Naive thymus-derived CD4-positive, alpha-beta T cell (primary cell): ENCODE measurements around the gene FAM136A. TPM values are rescaled to one million over a fixed set of nuclear protein-coding genes. Genes with fewer than 3 reads are reported as not detected.
A peak's percentile ranks its signal among the peaks of the same experiment; 100 is the strongest.

ENCODE experiments used
- ATAC-seq: fragments of 150-1000 bp; cut with Tn5 transposase; 2 replicates; pipeline ENCODE4 v1.10.0; 2021; ENCODE audit warnings: mild to moderate bottlenecking, moderate library complexity
- CTCF ChIA-PET: fragments of 350-600 bp; sonication (Branson Sonifier 250); formaldehyde crosslinking; loops from one replicate; lab custom pipeline; 2021; ENCODE audit warnings: antibody characterized with exemption; lab: Charles Lee
- POLR2A ChIA-PET: fragments of 350-600 bp; sonication (Branson Sonifier 250); formaldehyde crosslinking; loops from one replicate; lab custom pipeline; 2021; ENCODE audit warnings: antibody characterized with exemption, inconsistent platforms; lab: Charles Lee
- DNase-seq, 9 donors: peaks; one replicate each; pipeline versions ENCODE4 v3.0.0 to v3.0.0-alpha.2; 2020 to 2022; ENCODE audit warnings: mixed read lengths in 1 of 9
- H3K27ac ChIP-seq: one replicate; pipeline ENCODE4 v1.7.0; 2013; ENCODE audit warnings: mild to moderate bottlenecking, low read depth, low read length, moderate library complexity
- H3K27me3 ChIP-seq, 2 donors: one replicate each; pipeline ENCODE4 v1.7.0; 2013; ENCODE audit warnings: low read length in 2 of 2, mild to moderate bottlenecking in 2 of 2, moderate library complexity in 2 of 2; ENCODE audit not compliant: control insufficient read depth in 2 of 2, insufficient read depth in 2 of 2
- H3K36me3 ChIP-seq, 3 experiments: 1 replicate in 2 of 3; 2 replicates in 1 of 3; pipeline ENCODE4 v1.7.0; 2013; ENCODE audit warnings: low read length in 3 of 3, mild to moderate bottlenecking in 3 of 3, moderate library complexity in 1 of 3; ENCODE audit not compliant: insufficient read depth in 3 of 3, control insufficient read depth in 2 of 3
- H3K4me1 ChIP-seq, 2 donors: one replicate each; pipeline ENCODE4 v1.7.0; 2013; ENCODE audit warnings: low read length in 2 of 2, mild to moderate bottlenecking in 2 of 2, moderate library complexity in 1 of 2; ENCODE audit not compliant: control insufficient read depth in 2 of 2, insufficient read depth in 2 of 2
- H3K4me3 ChIP-seq: 2 replicates; pipeline ENCODE4 v1.7.0; 2013; ENCODE audit warnings: mild to moderate bottlenecking, low read length
- H3K9me3 ChIP-seq, 3 experiments: 1 replicate in 2 of 3; 2 replicates in 1 of 3; pipeline ENCODE4 v1.7.0; 2013; ENCODE audit warnings: low read length in 3 of 3; ENCODE audit not compliant: control insufficient read depth in 2 of 3
- H3K27ac Mint-ChIP-seq, 9 donors: one replicate each; pipeline ENCODE4 v1.8.0; 2020 to 2022; ENCODE audit warnings: mixed read lengths in 9 of 9, mild to moderate bottlenecking in 8 of 9, moderate library complexity in 5 of 9, inconsistent platforms in 2 of 9
- H3K27me3 Mint-ChIP-seq, 5 donors: one replicate each; pipeline ENCODE4 v1.8.0; 2021 to 2022; ENCODE audit warnings: mixed read lengths in 5 of 5, mild to moderate bottlenecking in 1 of 5
- H3K36me3 Mint-ChIP-seq, 5 donors: one replicate each; pipeline ENCODE4 v1.8.0; 2020 to 2022; ENCODE audit warnings: mixed read lengths in 5 of 5, mild to moderate bottlenecking in 3 of 5, inconsistent platforms in 1 of 5
- H3K4me1 Mint-ChIP-seq, 7 donors: one replicate each; pipeline ENCODE4 v1.8.0; 2020 to 2022; ENCODE audit warnings: mixed read lengths in 7 of 7, mild to moderate bottlenecking in 3 of 7, inconsistent platforms in 1 of 7
- H3K4me3 Mint-ChIP-seq, 10 donors: one replicate each; pipeline ENCODE4 v1.8.0; 2020 to 2022; ENCODE audit warnings: mild to moderate bottlenecking in 10 of 10, mixed read lengths in 10 of 10, moderate library complexity in 6 of 10, inconsistent platforms in 2 of 10
- H3K9me3 Mint-ChIP-seq, 11 donors: one replicate each; pipeline ENCODE4 v1.8.0; 2020 to 2022; ENCODE audit warnings: mixed read lengths in 11 of 11, mild to moderate bottlenecking in 4 of 11, inconsistent platforms in 1 of 11, moderate library complexity in 1 of 11
- intact Hi-C, 2 donors: fragments of 100-400 bp; cut with micrococcal nuclease; formaldehyde crosslinking; loops; one replicate each; pipeline ENCODE4 v1.15.1; 2023
- microRNA-seq: library from miRNA; unstranded; fragments of <30 nt; microRNA quantifications from one replicate; pipeline ENCODE4 v1.2.0, GENCODE V29; 2022; ENCODE audit warnings: borderline microRNAs expressed
- polyA plus RNA-seq, 2 donors: library from polyadenylated mRNA; unstranded; fragments of 300-500 nt; fragmentation: Illumina TruSeq; gene quantifications; one replicate each; pipeline ENCODE4 v1.2.3, GENCODE V29; 2021
- total RNA-seq, 6 experiments: library from RNA in 5 of 6; stranded (reverse) in 5 of 6; gene quantifications; 1 replicate in 5 of 6; 2 replicates in 1 of 6; pipeline ENCODE4 v1.2.3 and lab custom pipeline; 2021 to 2026

Gene FAM136A
- total and polyA plus RNA-seq, 7 experiments from 2014 or later: 16.2 to 40.9 (median 30.6) TPM

GRCh38 chr2:70247364-70248180, 54.3 kb downstream of the FAM136A start:
- ChIA-PET POLR2A (interaction anchor here (0.6 to 2.7 kb wide), 13 partner anchors 10 to 539 kb away, joined by 3 to 20 read pairs (median 3); partner anchors contain the start of genes C2orf42, PCYOX1 and SNRPG), CTCF (interaction anchor here (0.6 kb wide), 1 partner anchor 36 kb away, joined by 3 read pairs; no protein-coding TSS in a partner anchor)
- Histone ChIP-seq H3K4me3 (peak overlapping the region; percentile 87), H3K27ac (peak overlapping the region; percentile 95), H3K36me3 (peaks cover 0 to 5% (median 2%) of the 10 kb centered on the region in 3 experiments), H3K4me1 (peaks cover 16 to 24% of the 10 kb centered on the region in 2 donors), H3K27me3 (no peaks in the 10 kb centered on the region), H3K9me3 (no peaks in the 10 kb centered on the region)
- ATAC-seq: no peak
- intact Hi-C loops: loop anchor here (1.0 to 10.0 kb wide), 15 partner anchors 11 to 980 kb away; partner anchors contain the start of genes FAM136A (in 2 of the 2), NFU1 (in 2 of the 2), PCYOX1 (in 2 of the 2) and SNRPG (in 2 of the 2)
- H3K27me3 Mint-ChIP-seq: peaks cover 0 to 4% (median 0%) of the 10 kb centered on the region in 5 donors
- H3K4me1 Mint-ChIP-seq: peaks cover 26 to 55% (median 46%) of the 10 kb centered on the region in 7 donors
- H3K4me3 Mint-ChIP-seq: peak overlapping the region; percentile 83 to 99 (median 95)
- peak overlapping the region; percentile 91 to 100 (median 97) for H3K27ac Mint-ChIP-seq
- H3K36me3 Mint-ChIP-seq: peaks cover 0 to 10% (median 0%) of the 10 kb centered on the region in 5 donors
- peak in 3 of 9 donors; percentile 2 to 26 (median 7) for DNase-seq
- peaks cover 0 to 7% (median 0%) of the 10 kb centered on the region in 11 donors for H3K9me3 Mint-ChIP-seq

Small RNA genes within 50 kb of the gene (microRNA-seq; reads per million reads assigned to microRNA genes)
- gene MIR1285-2: not detected

Other genes starting within 250 kb of the FAM136A start
- 100 to 1,000 TPM; 257 to 487 (median 368) TPM for gene PCBP1, start 214.6 kb downstream of the FAM136A start, total RNA-seq
- 100 to 1,000 TPM; 178 to 198 TPM for gene PCBP1, start 214.6 kb downstream of the FAM136A start, polyA plus RNA-seq
- 10 to 100 TPM; 20.6 to 45.9 (median 30.3) TPM for gene C2orf42, start 111.0 kb downstream of the FAM136A start, total RNA-seq
- 10 to 100 TPM; 23.2 to 48.4 TPM for gene C2orf42, start 111.0 kb downstream of the FAM136A start, polyA plus RNA-seq
- 100 to 1,000 TPM in 3 of 5 experiments, 10 to 100 TPM in 2; 80.9 to 244 (median 163) TPM for gene TIA1, start 53.4 kb downstream of the FAM136A start, total RNA-seq
- 10 to 100 TPM; 39.3 to 41.3 TPM for gene TIA1, start 53.4 kb downstream of the FAM136A start, polyA plus RNA-seq
- 10 to 100 TPM in 4 of 5 experiments, 1 to 10 TPM in 1; 7.6 to 44.0 (median 16.1) TPM for gene PCYOX1, start 43.9 kb downstream of the FAM136A start, total RNA-seq
- gene PCYOX1, start 43.9 kb downstream of the FAM136A start, polyA plus RNA-seq: 10 to 100 TPM; 24.6 to 27.9 TPM
- gene SNRPG, start 8.3 kb downstream of the FAM136A start, total RNA-seq: 100 to 1,000 TPM in 1 of 5 experiments, 10 to 100 TPM in 4; 67.6 to 278 (median 85.0) TPM
- 100 to 1,000 TPM; 152 to 230 TPM for gene SNRPG, start 8.3 kb downstream of the FAM136A start, polyA plus RNA-seq